ENCODE measurements around the gene C2CD2.

The C2CD2 gene

DNA sequence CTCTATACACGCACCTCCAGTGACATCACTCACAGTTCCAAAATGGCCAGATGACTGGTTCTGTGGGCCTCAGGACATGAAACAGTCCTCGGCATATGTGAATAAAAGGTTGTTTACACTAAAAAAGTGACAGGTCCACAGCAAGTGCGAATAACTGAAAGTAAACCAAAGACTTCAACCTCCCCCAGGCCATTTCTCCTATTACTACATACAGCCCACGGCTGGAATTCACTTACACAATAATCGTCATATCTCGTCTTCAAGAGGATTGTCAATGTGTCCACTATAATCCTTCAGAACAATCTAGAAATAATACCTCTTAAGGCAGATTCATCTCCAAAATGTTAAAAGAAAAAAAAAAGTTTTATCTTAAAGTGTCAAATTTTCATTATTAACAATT lies 72.8 kb downstream of the C2CD2 start:
- no peak for DNase-seq

DNA sequence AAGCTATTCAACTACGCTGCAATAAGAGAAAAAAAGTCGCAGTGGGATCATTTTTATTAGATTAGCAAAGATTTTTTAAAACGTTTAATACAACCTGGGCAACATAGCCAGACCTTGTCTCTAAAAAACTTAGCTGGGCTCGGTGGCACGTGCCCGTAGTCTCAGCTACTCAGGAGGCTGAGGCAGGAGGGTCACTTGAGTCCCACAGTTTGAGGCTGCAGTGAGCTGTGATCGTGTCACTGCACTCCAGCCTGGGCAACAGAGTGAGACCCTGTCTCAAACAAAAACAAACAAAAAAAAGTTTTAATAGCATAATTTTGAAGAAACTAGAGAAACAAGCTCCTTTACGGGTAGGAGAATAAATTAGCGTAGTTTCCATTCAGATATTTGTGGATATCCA lies 73.7 kb downstream of the C2CD2 start:
- no peak for DNase-seq

GRCh38 chr21:41879190-41879998 lies 74.4 kb downstream of the C2CD2 start, which contains the start of gene PRDM15:
PRDM15 (minus strand) TSS chr21:41879344; CDS start chr21:41860363, 18,981 bp downstream.
- DNase-seq = peak; percentile 85 to 88

GRCh38 chr21:41878831-41879189 lies 75.0 kb downstream of the C2CD2 start:
- peak; percentile 73 to 79 for DNase-seq

- DNase-seq = peak; percentile 31 to 36
Measured at GRCh38 chr21:41877901-41878830, 75.7 kb downstream of the C2CD2 start.

- no peak for DNase-seq
Measured at GRCh38 chr21:41876928-41877652, 76.7 kb downstream of the C2CD2 start.

DNA sequence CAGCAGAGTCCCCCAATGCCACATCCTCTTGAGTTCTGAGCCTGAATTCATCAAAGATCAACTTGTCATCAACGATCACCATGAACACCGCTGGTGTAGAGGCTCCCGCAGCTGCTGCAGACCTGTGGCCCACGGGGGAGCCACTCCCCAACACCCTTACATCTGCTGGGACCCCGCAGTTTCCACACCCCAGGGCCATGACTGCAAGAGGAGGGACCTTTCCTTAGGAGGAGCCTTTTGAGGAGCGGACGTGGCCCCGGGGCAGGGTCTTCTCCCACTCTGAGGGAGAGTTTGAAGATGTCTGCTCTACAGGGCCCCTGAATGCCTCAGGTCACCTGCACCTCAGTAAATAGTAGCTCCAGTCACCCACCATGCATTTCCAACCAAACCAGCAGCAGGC lies 77.4 kb downstream of the C2CD2 start:
- DNase-seq = no peak

- no peak for DNase-seq
Measured at GRCh38 chr21:41875086-41875485, 78.7 kb downstream of the C2CD2 start.

DNA sequence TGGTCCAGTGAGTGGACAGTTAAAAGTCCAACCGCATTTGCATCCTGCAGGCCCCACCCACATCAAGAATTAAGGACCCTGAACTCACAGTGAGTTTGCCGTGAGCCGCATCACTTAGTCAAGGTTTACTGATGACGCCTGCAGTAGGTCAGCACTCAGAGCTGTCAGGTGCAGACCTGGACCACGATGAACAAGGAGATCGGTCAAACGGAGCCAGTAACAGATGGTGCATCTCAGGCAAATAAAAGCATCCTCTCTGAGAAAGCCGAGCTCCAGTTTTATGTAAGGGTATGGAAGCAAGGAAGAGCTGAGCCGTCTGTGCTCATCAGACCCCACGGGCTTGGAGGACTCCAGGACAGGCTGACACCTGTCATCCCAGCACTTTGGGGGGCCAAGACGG lies 79.2 kb downstream of the C2CD2 start:
- DNase-seq = no peak

GRCh38 chr21:41873426-41873825 lies 80.4 kb downstream of the C2CD2 start:
- no peak for DNase-seq

- DNase-seq = no peak
Measured at GRCh38 chr21:41873005-41873404, 80.8 kb downstream of the C2CD2 start.

GRCh38 chr21:41871293-41872030 lies 82.4 kb downstream of the C2CD2 start:
- DNase-seq = no peak

- DNase-seq = no peak
Measured at GRCh38 chr21:41869771-41870170, 84.0 kb downstream of the C2CD2 start.

DNA sequence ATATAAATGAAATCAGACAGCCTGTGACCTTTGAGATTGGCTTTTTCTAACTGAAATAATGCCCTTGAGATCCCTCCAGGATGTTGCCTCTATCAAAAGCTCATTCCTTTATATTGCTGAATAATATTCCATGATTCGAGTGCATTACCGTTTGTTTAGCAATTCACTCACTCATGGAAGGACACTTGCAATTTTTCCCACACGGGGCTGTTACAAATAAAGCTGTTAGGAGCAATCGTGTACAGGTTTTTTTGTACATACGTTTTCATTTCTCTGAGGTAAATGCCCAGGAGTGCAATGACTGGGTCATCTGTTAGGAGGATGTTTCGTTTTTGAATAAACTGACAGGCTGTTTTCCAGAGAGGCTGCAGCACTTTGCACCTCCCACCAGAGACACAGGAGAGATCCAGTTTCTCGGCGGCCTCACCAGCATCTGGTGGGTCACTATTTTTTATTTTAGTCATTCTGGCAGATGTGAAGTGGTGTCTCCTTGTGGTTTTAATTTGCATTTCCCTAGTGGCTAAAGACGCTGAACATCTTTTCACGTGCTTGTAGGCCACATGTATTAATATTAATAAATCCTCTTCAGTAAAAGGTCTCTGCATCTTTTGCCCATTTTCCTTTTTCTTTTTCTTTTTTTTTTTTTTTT lies 85.6 kb downstream of the C2CD2 start:
- no peak for DNase-seq

- DNase-seq = no peak
Measured at GRCh38 chr21:41867313-41867712, 86.5 kb downstream of the C2CD2 start.

GRCh38 chr21:41866274-41866809 lies 87.5 kb downstream of the C2CD2 start:
- no peak for DNase-seq

DNA sequence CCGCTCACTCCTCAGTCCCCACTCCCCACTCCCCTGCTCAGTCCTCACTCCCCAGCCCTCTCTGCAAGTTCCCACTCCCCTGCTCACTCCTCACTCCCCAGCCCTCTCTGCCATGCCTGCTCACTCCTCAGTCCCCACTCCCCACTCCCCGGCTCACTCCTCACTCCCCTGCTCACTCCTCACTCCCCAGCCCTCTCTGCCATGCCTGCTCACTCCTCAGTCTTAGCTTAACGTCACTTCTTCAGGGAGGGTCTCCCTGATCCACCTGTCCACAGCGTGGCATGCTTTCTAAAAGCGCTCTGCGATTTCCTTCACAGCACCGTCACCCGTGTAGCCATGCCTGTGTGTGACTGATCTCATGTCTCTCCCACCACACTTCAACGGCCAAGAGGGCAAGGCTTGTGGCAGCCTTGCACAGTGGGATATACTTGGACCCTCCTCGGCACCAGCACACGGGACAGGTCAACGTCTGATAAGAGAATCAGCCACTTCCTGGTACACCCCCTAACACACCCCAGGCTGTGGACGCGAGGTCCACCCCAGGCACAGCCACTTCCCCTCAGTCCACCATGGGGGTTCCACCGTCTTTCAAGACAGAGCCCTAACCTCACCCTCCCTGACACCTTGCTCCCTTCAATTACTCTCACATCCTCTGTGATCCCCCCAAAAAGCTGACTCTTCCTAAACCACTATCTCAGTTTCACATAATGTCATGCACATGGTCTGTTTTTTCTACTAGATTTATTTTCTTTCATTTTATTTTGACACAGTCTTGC lies 88.6 kb downstream of the C2CD2 start:
- no peak for DNase-seq

GRCh38 chr21:41864311-41865001 lies 89.4 kb downstream of the C2CD2 start:
- DNase-seq = no peak

GRCh38 chr21:41863439-41863740 lies 90.4 kb downstream of the C2CD2 start:
- no peak for DNase-seq

- no peak for DNase-seq
Measured at GRCh38 chr21:41861987-41862386, 91.8 kb downstream of the C2CD2 start.

Measured in activated CD4-positive, alpha-beta T cell treated with anti-CD3 and anti-CD28 coated beads, Interleukin-2, amount 50 U/mL, for 48 hours (primary cell).